Heart right ventricle (tissue), 16 donors: ENCODE results near the gene FGF14. TPM values are rescaled to one million over a fixed set of nuclear protein-coding genes. Genes with fewer than 3 reads are reported as not detected.
"Not testable (repeated sequence)": the region's sequence is repeated elsewhere in the genome, so short reads cannot be mapped to it uniquely, and the experiment has no call there.

ENCODE experiments used
- ATAC-seq, 8 donors: fragments of 200-7000 bp; cut with Tn5 transposase; one replicate each; pipeline ENCODE4 v1.9.1; 2020; ENCODE audit warnings: mild to moderate bottlenecking in 8 of 8, moderate library complexity in 8 of 8, moderate number of reproducible peaks in 1 of 8
- DNase-seq, 2 donors: peaks; one replicate each; pipeline ENCODE4 v3.0.0-alpha.2; 2020
- H3K27ac ChIP-seq, 10 donors: fragments of 200-600 bp; sonication (generic) in 2 of 10; one replicate each; pipeline versions ENCODE4 v1.5.0 to v1.8.0; 2020 to 2022; ENCODE audit warnings: mild to moderate bottlenecking in 3 of 10
- H3K27me3 ChIP-seq, 7 donors: fragments of 200-600 bp; one replicate each; pipeline ENCODE4 v1.8.0; 2021 to 2022; ENCODE audit warnings: mild to moderate bottlenecking in 2 of 7
- H3K36me3 ChIP-seq, 9 donors: fragments of 200-600 bp; sonication (generic) in 1 of 9; one replicate each; pipeline versions ENCODE4 v1.5.0 to v1.8.0; 2020 to 2022; ENCODE audit warnings: mild to moderate bottlenecking in 2 of 9
- H3K4me1 ChIP-seq, 9 donors: fragments of 200-600 bp; sonication (generic) in 1 of 9; one replicate each; pipeline versions ENCODE4 v1.5.0 to v1.8.0; 2020 to 2022; ENCODE audit warnings: mild to moderate bottlenecking in 4 of 9
- H3K4me3 ChIP-seq, 10 donors: fragments of 200-600 bp; sonication (generic) in 2 of 10; one replicate each; pipeline versions ENCODE4 v1.5.0 to v1.8.0; 2020 to 2022; ENCODE audit warnings: mild to moderate bottlenecking in 7 of 10, moderate library complexity in 2 of 10
- H3K9me3 ChIP-seq, 11 donors: fragments of 200-600 bp in 10 of 11; sonication (generic) in 2 of 11; one replicate each; pipeline versions ENCODE4 v1.5.0 to v1.8.0; 2013 to 2022; ENCODE audit warnings: mild to moderate bottlenecking in 2 of 11, control low read depth in 1 of 11, moderate library complexity in 1 of 11
- WGBS, 2 donors: extraction: QIAGEN DNeasy Blood & Tissue Kit; methylation state at CpG; one replicate each; pipeline ENCODE4 v1.1.7; 2013; ENCODE audit warnings: inconsistent platforms in 1 of 2; 5-methylcytosine and 5-hydroxymethylcytosine counted together
- intact Hi-C, 10 donors: fragments of 100-400 bp; cut with DNase I; formaldehyde crosslinking; loops; one replicate each; pipeline versions ENCODE4 v1.11.1 to v1.14.2; 2022
- polyA plus RNA-seq, 2 donors: library from polyadenylated mRNA; stranded (reverse); fragments of 200-250 nt; gene quantifications; one replicate each; pipeline ENCODE4 v1.2.3, GENCODE V29; 2013
- total RNA-seq, 10 donors: library from RNA; stranded (reverse); fragmentation: NEBNext Ultra II Directional in 3 of 10; extraction: Animal tissue kit (Norgen Biotek cat#: 25700) in 3 of 10; gene quantifications; one replicate each; pipeline versions ENCODE4 v1.2.1 to v1.2.4, GENCODE V29; 2021 to 2023
- TF ChIP-seq, protein P1 (sequence below), 9 donors: fragments of 200-600 bp; sonication (generic) in 2 of 9; IDR thresholded peaks; one replicate each; pipeline versions ENCODE4 v1.5.0 to v1.8.0; 2021 to 2022; ENCODE audit warnings: antibody characterized with exemption in 9 of 9, mild to moderate bottlenecking in 5 of 9, moderate library complexity in 1 of 9
- donor health status: Arrhythmogenic right ventricular cardiomyopathy.
- donor health status: ischemic (EF 13 %, LVEDD 7.1; RV severe dilation, severe dysfunction).
- donor health status: healthy with polysubstance abuse.
- donor health status: DM: no; HTN: yes; CAD: no.
- donor health status: DM: no; HTN: no; CAD: no.
- donor health status: ischemic (EF 25% LVEDD 6.9; RV normal size, moderate dysfunction).
- donor health status: ischemic (EF 25% LVEDD 5.7; RV mildly dilated, moderate dysfunction).
- donor health status: healthy.
- donor health status: DM: yes; HTN: yes; CAD: no.
- donor health status: Ischemic cardiomyopathy.
- donor health status: ischemic (EF 35%, LVEDD 5.7; RV mildly dilated, moderate dysfunction).
- donor health status: nonischemic (EF 11% LVEDD 7.7; RV severe dilation, severe dysfunction).
- donor health status: DM: yes; HTN: yes; CAD: no.
- donor health status: PGD.
- donor health status: ischemic (EF 29% LVEDD 5.4; RV normal size, mild dysfunction).
- donor health status: nonischemic (EF 23%, LVEDD 6.1; RV moderate dilation, normal function).

Gene FGF14
- total and polyA plus RNA-seq, 12 donors, result 0.20 to 7.8 (median 5.3) TPM

DNA sequence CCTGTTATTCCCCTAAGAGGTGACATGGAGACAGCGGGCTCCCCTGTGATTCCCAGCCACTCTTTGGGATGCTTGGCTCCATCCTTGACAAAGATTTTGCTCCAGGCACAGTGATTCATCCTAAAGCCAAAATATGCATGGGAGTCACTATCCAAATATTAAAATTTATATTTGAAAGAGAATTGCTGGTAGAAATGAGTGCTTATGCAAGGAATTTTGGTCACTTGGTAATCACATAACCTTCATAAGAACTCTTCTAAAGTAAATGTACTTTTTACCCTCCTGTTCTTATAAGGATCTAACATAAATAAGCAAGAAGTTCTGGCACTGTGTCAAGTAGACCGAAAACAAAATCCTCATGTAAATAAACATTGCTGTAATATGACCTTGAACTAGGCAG lies 563.5 kb downstream of the FGF14 start:
- Histone ChIP-seq H3K4me3 (no peak overlapping the region), H3K27me3 (no peaks in the 10 kb centered on the region), H3K9me3 (no peaks in the 10 kb centered on the region), H3K27ac (no peak overlapping the region), H3K36me3 (no peaks in the 10 kb centered on the region), H3K4me1 (no peaks in the 10 kb centered on the region)
- intact Hi-C loops, result no loop called here
- ATAC-seq, result no peak
- WGBS, 2 donors, result 57 to 61% methylated on average over 2 of the region's 2 CpGs
- TF ChIP-seq, protein P1, sequence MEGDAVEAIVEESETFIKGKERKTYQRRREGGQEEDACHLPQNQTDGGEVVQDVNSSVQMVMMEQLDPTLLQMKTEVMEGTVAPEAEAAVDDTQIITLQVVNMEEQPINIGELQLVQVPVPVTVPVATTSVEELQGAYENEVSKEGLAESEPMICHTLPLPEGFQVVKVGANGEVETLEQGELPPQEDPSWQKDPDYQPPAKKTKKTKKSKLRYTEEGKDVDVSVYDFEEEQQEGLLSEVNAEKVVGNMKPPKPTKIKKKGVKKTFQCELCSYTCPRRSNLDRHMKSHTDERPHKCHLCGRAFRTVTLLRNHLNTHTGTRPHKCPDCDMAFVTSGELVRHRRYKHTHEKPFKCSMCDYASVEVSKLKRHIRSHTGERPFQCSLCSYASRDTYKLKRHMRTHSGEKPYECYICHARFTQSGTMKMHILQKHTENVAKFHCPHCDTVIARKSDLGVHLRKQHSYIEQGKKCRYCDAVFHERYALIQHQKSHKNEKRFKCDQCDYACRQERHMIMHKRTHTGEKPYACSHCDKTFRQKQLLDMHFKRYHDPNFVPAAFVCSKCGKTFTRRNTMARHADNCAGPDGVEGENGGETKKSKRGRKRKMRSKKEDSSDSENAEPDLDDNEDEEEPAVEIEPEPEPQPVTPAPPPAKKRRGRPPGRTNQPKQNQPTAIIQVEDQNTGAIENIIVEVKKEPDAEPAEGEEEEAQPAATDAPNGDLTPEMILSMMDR (IDR thresholded peaks at IDR 0.05), result no peak
- DNase-seq, result no peak

DNA sequence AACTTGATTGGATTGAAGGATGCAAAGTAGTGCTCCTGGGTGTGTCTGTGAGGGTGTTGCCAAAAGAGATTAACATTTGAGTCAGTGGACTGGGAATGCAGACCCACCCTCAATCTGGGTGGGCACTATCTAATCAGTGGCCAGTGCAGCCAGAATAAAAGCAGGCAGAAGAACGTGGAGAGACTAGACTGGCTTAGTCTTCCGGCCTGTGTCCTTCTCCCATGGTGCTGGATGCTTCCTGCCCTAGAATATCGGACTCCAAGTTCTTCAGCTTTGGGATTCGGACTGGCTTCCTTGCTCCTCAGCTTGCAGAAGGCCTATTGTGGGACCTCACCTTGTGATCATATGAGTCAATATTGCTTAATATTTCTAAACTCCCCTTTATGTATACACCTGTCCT lies 564.1 kb downstream of the FGF14 start:
- H3K9me3 ChIP-seq, H3K4me1 ChIP-seq, intact Hi-C loops, H3K4me3 ChIP-seq, H3K36me3 ChIP-seq, ATAC-seq, H3K27me3 ChIP-seq, DNase-seq, H3K27ac ChIP-seq: not testable (repeated sequence)
- 69 to 70% methylated on average over 4 of the region's 4 CpGs for WGBS, 2 donors

DNA sequence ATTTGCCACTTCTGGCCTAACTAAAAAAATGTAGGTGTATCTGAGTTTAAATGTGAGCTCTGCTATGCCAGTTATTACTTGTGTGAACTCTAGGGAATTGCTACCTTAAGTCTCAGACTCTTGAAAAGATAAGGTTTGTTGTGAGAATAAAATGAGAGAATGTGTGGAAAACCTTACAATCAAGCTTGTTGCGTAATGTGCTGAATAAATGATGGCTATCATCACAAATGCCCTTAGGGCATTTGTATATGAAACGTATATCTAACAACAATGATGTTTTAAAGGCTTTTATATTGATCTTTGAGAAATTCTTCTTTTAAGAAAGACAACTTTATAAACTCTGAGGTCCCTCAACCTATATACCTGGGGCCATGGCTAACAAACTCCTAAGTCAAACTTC lies 564.6 kb downstream of the FGF14 start:
- WGBS, 2 donors, result 72 to 79% methylated on average over 2 of the region's 2 CpGs
- H3K4me3 ChIP-seq, result no peak overlapping the region
- H3K36me3 ChIP-seq, result no peaks in the 10 kb centered on the region
- TF ChIP-seq, protein P1 (IDR thresholded peaks at IDR 0.05), result no peak
- no peak overlapping the region for H3K27ac ChIP-seq
- ATAC-seq (no peak), DNase-seq (no peak)
- H3K4me1 ChIP-seq, result no peaks in the 10 kb centered on the region
- peaks cover 0 to under 1% (median 0%) of the 10 kb centered on the region in 11 donors for H3K9me3 ChIP-seq
- intact Hi-C loops, result no loop called here
- no peaks in the 10 kb centered on the region for H3K27me3 ChIP-seq

DNA sequence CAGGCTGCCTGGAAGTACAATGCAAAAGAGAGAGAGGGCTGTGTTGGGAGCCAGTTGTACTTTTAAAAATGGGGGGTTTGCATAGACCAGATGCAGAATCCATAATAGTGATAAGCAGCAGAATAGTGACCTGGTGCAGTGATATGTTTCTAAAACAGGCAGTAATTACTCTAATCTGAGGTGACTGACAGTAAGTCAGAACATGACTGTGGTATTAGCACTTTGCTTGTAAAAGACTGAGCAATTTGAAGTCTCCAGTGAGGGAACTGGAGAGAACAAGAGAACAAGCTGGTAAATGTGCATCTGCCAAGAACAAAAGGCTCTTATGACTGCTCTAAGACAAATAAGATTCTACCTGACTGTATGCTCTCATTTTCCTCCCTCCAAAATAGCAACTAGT lies 565.9 kb downstream of the FGF14 start:
- DNase-seq, result no peak
- Histone ChIP-seq H3K27ac (no peak overlapping the region), H3K9me3 (peaks cover 0 to 10% (median 0%) of the 10 kb centered on the region in 11 donors), H3K4me1 (no peaks in the 10 kb centered on the region), H3K4me3 (no peak overlapping the region), H3K27me3 (no peaks in the 10 kb centered on the region), H3K36me3 (no peaks in the 10 kb centered on the region)
- intact Hi-C loops, result no loop called here
- ATAC-seq, result no peak
- TF ChIP-seq, protein P1 (IDR thresholded peaks at IDR 0.05), result no peak

DNA sequence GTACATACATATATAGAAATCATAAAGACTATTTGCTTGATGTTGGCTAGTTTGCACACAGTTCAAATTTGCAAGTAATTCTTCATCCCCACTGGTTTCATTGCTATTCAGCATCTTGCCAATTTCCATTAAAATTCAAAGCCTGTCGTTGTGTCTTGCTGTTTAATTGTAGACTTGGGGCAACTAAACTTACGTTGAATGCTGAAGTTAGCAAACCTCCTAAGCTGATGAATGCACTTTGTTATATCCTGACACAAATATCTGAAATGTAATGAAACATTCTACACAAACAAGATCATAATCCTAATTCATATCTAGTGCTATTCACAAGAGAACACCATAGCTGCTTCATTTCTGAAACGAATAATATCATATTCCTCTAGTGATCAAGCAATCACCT lies 568.2 kb downstream of the FGF14 start:
- H3K36me3 ChIP-seq, result no peaks in the 10 kb centered on the region
- no peak overlapping the region for H3K4me3 ChIP-seq
- no peak for ATAC-seq
- H3K27ac ChIP-seq, result no peak overlapping the region
- intact Hi-C loops, result no loop called here
- H3K9me3 ChIP-seq, result peaks cover 0 to 18% (median 4%) of the 10 kb centered on the region in 11 donors
- TF ChIP-seq, protein P1 (IDR thresholded peaks at IDR 0.05), result no peak
- H3K4me1 ChIP-seq, result no peaks in the 10 kb centered on the region
- WGBS, 2 donors, result 71 to 72% methylated on average over 3 of the region's 3 CpGs
- H3K27me3 ChIP-seq, result no peaks in the 10 kb centered on the region
- no peak for DNase-seq
